ENCODE data around the gene ZG16B. TPM values are rescaled to one million over a fixed set of nuclear protein-coding genes. Genes with fewer than 3 reads are reported as not detected.

Gene ZG16B
- total RNA-seq, 1 donor from 2014 or later = not detected

DNA sequence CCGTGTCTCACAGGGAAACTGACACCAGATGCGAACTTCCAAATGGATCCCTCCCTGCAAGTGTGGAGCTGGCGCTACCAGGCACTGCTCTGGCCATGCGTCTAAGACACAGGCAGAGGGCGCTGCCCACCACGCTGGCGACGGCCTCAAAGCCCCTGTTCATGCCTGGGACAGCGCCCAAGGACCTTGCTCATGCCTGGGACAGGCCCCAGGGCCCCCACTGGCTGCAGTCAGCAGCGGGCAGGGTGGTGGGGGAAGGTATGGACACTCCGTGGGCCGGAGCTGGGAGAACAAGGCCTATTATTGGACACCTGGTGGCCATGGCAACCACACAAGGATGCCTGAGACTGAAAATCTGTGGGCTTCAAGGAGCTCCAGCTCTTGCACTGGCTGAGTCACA is 8.8 kb downstream of the ZG16B start:
- DNase-seq (ENCODE audit: low spot score) = no peak
- intact Hi-C loops (cut with DNase I) = loop anchor here (1.0 kb wide), 1 partner anchor 29 kb away; no protein-coding TSS in a partner anchor

- intact Hi-C loops (cut with DNase I) = loop anchor here (1.0 kb wide), 1 partner anchor 28 kb away; no protein-coding TSS in a partner anchor
- DNase-seq (ENCODE audit: low spot score) = no peak
Measured at GRCh38 chr16:2839650-2840450, 9.7 kb downstream of the ZG16B start.

DNA sequence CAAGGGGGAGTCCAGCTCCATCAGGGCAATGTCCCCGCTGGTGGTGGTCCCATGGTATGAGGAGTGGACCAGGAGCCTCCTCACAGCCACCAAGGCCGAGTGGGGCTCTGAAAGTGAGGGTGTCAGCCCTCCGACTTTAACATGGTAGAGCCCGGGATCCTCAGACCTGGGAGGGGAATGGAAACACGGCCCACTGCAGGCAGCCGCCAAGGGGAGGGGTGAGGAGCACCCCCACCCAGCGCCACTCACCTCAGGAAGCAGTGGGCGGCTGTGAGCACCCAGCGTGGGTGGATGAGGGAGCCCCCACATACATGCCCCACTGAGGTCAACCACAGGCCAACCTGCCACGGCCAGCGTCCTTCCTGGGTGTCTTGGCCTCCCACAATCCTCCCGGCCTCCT is 10.8 kb downstream of the ZG16B start:
- DNase-seq (ENCODE audit: low spot score) = no peak

DNA sequence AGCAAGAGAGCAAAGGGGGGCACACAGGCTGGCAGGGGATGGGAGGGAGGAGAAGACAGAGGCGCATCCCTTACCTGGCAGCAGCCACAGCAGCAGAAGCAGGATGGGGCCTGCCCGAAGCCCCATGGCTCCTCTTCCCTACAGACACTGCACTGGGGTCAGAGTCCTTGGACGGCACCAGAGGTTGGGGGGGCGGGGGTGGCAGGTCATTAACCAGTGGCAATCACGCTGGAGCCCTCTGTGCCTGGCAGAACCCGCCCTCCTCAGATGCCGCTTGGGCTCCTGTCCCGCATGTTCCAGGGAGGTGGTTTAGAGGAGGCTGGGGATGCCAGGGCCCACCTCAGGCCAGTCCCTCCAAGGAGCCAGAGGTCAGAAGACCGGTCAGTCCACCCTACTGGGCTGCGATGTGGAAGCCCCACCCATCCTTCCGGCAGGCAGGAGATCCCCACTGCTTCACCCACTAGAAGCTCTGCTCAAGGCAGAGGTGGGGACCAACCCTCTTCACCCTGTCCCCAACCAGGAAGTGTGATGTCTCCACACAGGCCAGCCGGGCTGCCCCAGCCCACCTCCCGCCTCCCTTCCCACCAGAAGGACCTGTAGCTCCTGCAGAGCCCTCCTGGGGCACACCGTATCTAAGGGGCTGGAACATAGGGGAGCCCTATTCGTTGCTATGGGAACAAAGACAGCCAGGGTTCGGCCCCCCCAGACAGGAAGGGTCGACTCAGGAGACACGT is 11.7 kb downstream of the ZG16B start:
- DNase-seq (ENCODE audit: low spot score) = peak; percentile 46
- intact Hi-C loops (cut with DNase I) = no loop called here

More for the DNA sequence above, 10.8 kb downstream of the ZG16B start:
- intact Hi-C loops (cut with DNase I) = no loop called here

GRCh38 chr16:2842340-2843000 is 12.4 kb downstream of the ZG16B start:
- peak; percentile 75 for DNase-seq (ENCODE audit: low spot score)
- intact Hi-C loops (cut with DNase I) = no loop called here

GRCh38 chr16:2843526-2843925 is 13.4 kb downstream of the ZG16B start:
- intact Hi-C loops (cut with DNase I) = no loop called here
- peak; percentile 33 for DNase-seq (ENCODE audit: low spot score)

DNA sequence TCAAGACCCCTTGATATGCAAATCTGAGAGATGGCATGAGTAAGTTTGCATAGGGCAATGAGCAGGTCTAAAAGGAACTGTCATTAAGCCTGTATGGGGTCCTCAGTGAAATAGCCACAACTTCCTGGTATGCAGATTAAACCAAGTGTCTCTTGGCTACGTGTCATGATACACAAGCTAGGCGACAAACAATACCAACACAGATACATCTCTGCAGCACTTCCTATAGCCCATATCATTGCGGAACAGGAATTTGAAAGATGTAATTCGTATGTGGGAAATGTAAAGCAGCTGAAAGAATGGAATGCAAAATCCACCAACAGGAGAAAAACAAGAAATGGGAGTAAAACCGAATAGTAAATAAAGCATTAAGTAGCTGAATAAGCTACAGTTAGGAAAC is 15.0 kb downstream of the ZG16B start:
- intact Hi-C loops (cut with DNase I) = no loop called here
- DNase-seq (ENCODE audit: low spot score) = no peak

DNA sequence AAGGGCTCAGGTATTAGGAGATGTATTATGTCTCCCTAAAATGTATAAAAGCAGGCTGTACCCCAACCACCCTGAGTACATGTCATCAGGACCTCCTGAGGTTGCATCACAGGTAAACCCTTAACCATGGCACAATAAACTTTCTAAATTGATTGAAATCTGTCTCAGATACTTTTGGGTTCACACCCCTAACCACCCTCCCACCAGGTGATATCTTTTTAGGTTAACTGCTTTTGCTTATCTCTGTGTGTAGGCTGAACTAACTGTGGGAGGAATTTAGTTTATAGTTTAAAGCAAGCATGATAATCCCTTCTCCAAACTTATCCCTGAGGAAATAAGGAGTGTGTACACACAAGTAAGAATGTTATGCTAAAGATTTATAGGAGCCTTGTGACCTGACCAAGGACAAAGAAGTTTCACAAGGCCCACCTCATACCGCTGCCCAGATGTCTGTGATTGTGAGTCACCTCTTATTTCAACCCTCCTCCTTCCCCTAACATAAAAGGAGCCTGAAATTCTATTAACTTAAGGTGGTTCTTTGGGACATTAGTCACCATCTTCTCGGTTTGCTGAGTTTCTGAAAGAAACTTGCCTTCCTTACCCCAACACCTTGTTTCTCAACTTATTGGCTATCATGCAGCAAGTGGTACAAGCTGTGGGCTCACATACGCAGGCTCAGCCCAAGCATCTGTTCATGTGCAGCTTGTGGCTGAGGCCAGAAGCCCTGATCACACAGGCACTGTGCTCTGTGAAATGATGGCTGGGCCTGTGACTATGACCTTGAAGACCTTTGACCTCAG is 16.6 kb downstream of the ZG16B start:
- DNase-seq (ENCODE audit: low spot score) = no peak
- intact Hi-C loops (cut with DNase I) = no loop called here

GRCh38 chr16:2848933-2849725 is 19.0 kb downstream of the ZG16B start:
- DNase-seq (ENCODE audit: low spot score) = peak; percentile 22

DNA sequence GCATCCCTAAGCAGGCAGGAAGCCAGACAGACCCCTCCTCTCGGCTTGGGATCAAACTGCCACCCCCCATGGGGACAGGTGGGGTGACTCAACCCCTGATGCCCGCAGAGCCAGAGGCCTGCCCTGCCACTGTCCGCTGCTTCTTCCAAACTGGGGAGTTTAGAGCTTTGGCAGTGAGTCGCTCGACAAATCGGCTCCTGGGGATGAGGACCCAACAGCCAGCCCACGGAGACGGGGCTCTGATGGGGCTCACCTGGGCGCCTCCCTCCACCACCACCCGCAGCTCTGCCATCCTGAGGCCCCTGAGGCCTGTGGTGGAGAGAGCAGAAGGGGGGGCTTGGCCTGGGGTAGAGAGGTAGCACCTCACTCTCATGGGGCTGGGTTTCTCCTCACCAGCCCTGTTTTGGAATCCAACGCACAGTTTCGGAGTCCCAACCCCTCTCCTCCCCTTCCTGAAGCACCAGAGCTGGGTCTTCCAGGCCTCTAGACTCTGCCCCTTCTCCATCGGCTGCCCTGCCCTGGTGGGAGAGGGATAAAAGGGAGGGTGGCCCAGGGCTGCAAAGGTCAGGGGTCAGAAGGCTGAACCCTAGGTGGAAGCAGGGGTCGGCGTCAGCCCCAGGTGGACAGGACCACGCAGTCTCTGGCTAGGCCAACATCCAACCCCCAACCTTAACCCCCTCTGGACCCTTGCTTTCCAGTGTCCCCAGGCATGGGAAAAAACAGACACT is 22.1 kb downstream of the ZG16B start:
- intact Hi-C loops (cut with DNase I) = no loop called here
- DNase-seq (ENCODE audit: low spot score) = peak; percentile 35

More at GRCh38 chr16:2848933-2849725, 19.0 kb downstream of the ZG16B start:
- intact Hi-C loops (cut with DNase I) = no loop called here

DNA sequence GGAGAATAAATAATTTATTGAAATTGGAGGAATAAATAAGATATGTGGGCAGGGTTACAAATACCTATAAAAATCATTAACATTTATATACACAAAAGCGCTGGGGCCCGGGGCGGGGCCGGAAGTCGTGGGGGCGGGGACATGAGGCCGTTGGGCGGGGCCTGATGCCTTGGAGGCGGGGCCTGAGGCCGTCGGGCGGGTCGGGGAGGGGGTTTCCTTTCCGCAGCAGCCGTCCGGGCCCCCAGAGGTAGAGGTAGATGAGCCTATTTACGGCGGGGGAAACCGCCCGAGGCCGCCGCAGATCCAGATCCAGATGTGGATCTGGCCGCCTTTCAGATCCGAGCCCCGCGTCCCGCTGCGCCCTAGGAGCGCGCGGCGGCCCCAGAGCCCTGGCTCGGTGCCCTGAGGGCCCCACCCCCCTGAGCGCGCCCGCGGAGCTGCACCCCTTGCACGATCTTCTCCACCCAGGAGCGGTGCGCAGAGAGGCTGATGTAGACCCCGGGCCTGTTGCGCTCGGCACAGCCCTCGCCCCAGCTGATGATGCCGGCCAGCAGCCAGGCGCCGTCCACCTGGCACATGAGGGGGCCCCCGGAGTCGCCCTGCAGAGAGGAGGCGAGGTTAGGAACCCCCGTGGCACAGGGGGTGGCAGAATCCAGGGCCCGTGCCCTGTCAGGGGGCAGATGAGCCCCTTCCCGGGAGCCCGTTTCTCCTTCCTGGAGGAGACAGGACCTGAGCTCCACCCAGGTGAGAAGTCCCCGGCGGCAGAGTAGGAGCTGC is 22.8 kb downstream of the ZG16B start:
- peak; percentile 19 for DNase-seq (ENCODE audit: low spot score)

GRCh38 chr16:2853531-2854073 is 23.5 kb downstream of the ZG16B start:
- intact Hi-C loops (cut with DNase I) = no loop called here
- DNase-seq (ENCODE audit: low spot score) = peak; percentile 51

More for the DNA sequence above, 22.8 kb downstream of the ZG16B start:
- intact Hi-C loops (cut with DNase I) = no loop called here

DNA sequence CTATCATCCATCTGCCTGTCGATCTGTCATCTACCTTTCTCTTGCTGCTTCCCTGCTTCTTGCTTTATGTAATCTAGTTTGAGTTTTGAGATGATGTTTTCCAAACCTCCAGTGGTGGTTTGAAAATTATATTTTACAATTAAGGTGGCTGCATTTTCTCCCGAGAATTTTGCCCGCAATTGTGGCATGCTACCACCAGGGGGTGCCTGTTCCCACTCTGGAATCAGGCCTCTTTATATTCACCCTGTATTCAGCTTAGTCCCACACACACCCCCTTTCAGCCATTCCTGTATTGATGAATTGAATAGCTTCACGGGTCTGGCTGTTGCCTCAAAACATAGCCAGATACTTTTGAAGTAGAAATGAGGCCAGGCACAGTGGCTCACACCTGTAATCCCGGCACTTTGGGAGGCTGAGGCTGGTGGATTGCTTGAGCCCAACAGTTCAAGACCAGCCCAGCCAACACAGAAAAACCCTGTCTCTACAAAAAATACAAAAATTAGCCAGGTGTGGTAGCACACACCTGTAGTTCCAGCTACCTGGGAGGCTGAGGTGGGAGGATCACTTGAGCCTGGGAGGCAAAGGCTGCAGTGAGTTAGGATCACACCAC is 24.7 kb downstream of the ZG16B start:
- peak; percentile 4 for DNase-seq (ENCODE audit: low spot score)
- intact Hi-C loops (cut with DNase I) = no loop called here

GRCh38 chr16:2855536-2855935 is 25.4 kb downstream of the ZG16B start:
- intact Hi-C loops (cut with DNase I) = no loop called here
- DNase-seq (ENCODE audit: low spot score) = peak; percentile 31

DNA sequence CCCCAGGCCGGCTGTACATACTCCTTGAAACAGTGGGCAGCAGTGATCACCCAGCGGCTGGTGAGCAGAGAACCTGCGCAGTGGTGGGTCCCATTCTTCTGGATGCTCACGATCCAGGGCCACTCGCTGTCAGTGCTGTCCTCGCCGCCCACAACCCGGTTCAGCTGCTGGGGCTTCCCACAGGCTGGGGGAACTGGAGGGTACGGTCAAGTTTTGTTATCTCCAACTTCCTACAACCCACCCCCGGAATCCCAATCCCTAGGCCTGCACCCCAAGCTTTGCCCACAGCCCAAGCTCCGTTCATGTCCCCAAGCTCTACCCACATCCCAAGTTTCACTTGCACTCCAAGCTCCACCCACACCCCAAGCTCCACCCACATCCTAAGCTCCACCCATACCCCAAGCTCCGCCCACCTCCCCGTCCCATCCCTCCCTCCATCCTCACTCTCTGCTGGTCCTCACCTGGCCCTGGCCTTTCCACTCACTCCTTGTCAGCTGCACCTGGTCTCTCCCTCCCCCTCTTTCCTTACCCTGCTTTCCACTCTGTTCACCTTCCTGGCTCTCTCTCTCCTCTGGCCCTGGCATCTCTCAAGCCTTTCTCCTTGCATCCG is 26.1 kb downstream of the ZG16B start:
- intact Hi-C loops (cut with DNase I) = no loop called here
- DNase-seq (ENCODE audit: low spot score) = peak; percentile 56

All from cardiac septum (tissue), 1 donor.